Suprapubic skin (tissue), 4 donors: ENCODE measurements around the gene ZNF8. TPM values are rescaled to one million over a fixed set of nuclear protein-coding genes. Genes with fewer than 3 reads are reported as not detected.
A peak's percentile ranks its signal among the peaks of the same experiment; 100 is the strongest.

Source experiments
- DNase-seq, 2 donors: peaks; one replicate each; pipeline ENCODE4 v3.0.0-alpha.2; 2019; ENCODE audit warnings: low spot score in 2 of 2
- H3K27ac ChIP-seq: fragments of 200-600 bp; sonication (generic); one replicate; pipeline ENCODE4 v1.5.1; 2019
- H3K27me3 ChIP-seq: fragments of 200-600 bp; sonication (generic); one replicate; pipeline ENCODE4 v1.5.1; 2019
- H3K36me3 ChIP-seq: fragments of 200-600 bp; sonication (generic); one replicate; pipeline ENCODE4 v1.5.1; 2019
- H3K4me1 ChIP-seq: fragments of 200-600 bp; sonication (generic); one replicate; pipeline ENCODE4 v1.5.1; 2019
- H3K4me3 ChIP-seq: fragments of 200-600 bp; sonication (generic); one replicate; pipeline ENCODE4 v1.5.1; 2019; ENCODE audit warnings: mild to moderate bottlenecking
- H3K9me3 ChIP-seq: fragments of 200-600 bp; sonication (generic); one replicate; pipeline ENCODE4 v1.5.1; 2019
- EP300 ChIP-seq: sonication (generic); formaldehyde crosslinking; IDR thresholded peaks from one replicate; pipeline ENCODE4 v1.6.1; 2017; ENCODE audit warnings: antibody characterized with exemption
- POLR2A ChIP-seq, 2 donors: fragments of 450-650 bp; IDR thresholded peaks; one replicate each; pipeline ENCODE4 v1.6.1; 2017; ENCODE audit warnings: antibody characterized with exemption in 2 of 2, mild to moderate bottlenecking in 2 of 2, moderate library complexity in 2 of 2
- POLR2AphosphoS5 ChIP-seq, 3 donors: sonication (generic); formaldehyde crosslinking; IDR thresholded peaks; one replicate each; pipeline ENCODE4 v1.6.1; 2017; ENCODE audit warnings: antibody characterized with exemption in 3 of 3
- WGBS: methylation state at CpG from one replicate; pipeline ENCODE4 v1.1.5; 2018; 5-methylcytosine and 5-hydroxymethylcytosine counted together
- total RNA-seq, 4 donors: library from RNA; depleted of rRNA; stranded (reverse); fragments of >200 nt; gene quantifications; one replicate each; pipeline ENCODE4 v1.1.0, GENCODE V29; 2016
- TF ChIP-seq, protein P1 (sequence below), 2 donors: fragments of 200-600 bp in 1 of 2; fragments of 450-650 bp in 1 of 2; sonication (generic) in 1 of 2; IDR thresholded peaks; one replicate each; pipeline ENCODE4 v1.5.1; 2016 to 2019; ENCODE audit warnings: antibody characterized with exemption in 2 of 2, mild to moderate bottlenecking in 1 of 2, moderate library complexity in 1 of 2

Gene ZNF8
- total RNA-seq, 4 donors from 2014 or later = 8.3 to 15.6 (median 8.7) TPM

DNA sequence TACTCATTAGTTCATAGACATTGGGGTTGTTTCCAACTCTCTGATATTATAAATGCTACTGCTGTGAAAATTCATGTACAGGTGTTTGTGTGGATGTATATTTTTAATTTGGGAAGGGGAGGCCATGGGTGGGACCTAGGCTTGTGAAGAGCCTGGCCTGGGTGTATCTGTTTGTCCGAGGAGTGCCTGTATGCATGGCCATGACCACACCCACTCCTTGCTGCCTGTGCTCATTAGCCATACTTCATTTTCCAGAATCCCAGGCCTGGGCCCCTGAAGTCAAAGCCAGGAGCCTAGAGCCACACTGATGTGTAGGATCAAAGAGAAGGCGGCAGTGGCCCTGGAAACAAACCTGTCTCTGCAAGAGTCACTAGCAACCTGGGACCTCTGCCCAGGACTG is 36.8 kb downstream of the ZNF8 start:
- H3K36me3 ChIP-seq = peaks cover 50% of the 10 kb centered on the region
- no peak for DNase-seq

DNA sequence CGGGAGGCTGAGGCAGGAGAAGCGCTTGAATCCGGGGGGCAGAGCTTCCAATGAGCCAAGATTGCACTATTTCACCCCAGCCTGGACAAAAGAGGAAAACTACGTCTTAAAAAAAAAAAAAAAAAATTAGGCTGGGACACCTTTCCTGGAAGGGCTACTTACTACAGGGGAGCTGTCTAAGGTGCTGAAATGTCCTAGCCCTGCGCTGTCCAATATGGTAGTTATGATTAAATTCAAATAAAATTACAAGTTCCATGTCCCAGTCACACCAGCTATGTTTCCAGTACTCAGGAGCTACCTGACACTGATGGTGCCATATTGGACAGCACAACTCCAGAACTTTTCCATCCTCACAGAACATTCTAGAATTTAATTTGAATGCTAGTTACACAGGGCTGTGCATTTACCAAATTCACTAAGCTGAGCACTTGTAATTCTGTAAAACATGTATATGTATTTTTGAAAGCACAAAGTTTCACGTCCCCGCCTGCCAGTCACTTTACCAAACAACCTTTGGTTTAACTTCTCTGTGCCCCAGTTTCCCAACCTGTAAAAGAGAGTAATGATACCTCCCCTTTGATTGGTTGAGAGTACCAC is 38.8 kb downstream of the ZNF8 start:
- Histone ChIP-seq H3K27me3 (no peaks in the 10 kb centered on the region), H3K4me3 (no peak overlapping the region), H3K27ac (no peak overlapping the region), H3K9me3 (no peaks in the 10 kb centered on the region), H3K36me3 (peaks cover 37% of the 10 kb centered on the region), H3K4me1 (peaks cover 17% of the 10 kb centered on the region)
- TF ChIP-seq POLR2A (IDR thresholded peaks at IDR 0.05) = no peak
- no peak for TF ChIP-seq EP300
- TF ChIP-seq, protein P1, sequence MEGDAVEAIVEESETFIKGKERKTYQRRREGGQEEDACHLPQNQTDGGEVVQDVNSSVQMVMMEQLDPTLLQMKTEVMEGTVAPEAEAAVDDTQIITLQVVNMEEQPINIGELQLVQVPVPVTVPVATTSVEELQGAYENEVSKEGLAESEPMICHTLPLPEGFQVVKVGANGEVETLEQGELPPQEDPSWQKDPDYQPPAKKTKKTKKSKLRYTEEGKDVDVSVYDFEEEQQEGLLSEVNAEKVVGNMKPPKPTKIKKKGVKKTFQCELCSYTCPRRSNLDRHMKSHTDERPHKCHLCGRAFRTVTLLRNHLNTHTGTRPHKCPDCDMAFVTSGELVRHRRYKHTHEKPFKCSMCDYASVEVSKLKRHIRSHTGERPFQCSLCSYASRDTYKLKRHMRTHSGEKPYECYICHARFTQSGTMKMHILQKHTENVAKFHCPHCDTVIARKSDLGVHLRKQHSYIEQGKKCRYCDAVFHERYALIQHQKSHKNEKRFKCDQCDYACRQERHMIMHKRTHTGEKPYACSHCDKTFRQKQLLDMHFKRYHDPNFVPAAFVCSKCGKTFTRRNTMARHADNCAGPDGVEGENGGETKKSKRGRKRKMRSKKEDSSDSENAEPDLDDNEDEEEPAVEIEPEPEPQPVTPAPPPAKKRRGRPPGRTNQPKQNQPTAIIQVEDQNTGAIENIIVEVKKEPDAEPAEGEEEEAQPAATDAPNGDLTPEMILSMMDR (IDR thresholded peaks at IDR 0.05) = no peak
- no peak for TF ChIP-seq POLR2AphosphoS5 (IDR thresholded peaks at IDR 0.05)
- DNase-seq = no peak
- WGBS = 69% methylated on average over 7 of the region's 7 CpGs

More for the DNA sequence above, 36.8 kb downstream of the ZNF8 start:
- TF ChIP-seq POLR2AphosphoS5 (IDR thresholded peaks at IDR 0.05) (no peak), POLR2A (IDR thresholded peaks at IDR 0.05) (no peak), EP300 (no peak)
- no peaks in the 10 kb centered on the region for H3K9me3 ChIP-seq
- H3K27me3 ChIP-seq = no peaks in the 10 kb centered on the region
- 100% methylated on average over 2 of the region's 2 CpGs for WGBS
- no peak overlapping the region for H3K4me3 ChIP-seq
- no peak overlapping the region for H3K27ac ChIP-seq
- peaks cover 21% of the 10 kb centered on the region for H3K4me1 ChIP-seq

DNA sequence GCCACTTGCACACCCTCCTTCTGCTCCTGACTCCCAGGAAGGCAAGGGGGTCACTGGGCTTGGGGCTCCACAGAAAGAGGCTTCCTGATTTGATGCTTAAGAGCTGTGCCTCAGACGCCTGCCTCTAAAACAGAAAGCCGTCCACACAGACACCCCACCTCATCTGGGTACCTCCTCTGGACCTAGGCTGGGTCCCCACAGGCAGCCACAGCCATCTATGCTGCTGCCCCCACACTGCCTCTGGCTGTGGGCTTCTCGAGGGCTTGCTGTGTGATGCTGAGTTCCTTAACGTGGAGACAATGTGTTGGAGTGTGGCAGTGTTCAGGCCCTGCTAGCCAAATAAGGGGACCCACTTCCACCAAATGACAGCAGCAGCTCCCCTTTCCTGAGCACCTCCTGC is 39.5 kb downstream of the ZNF8 start:
- Histone ChIP-seq H3K4me1 (peaks cover 17% of the 10 kb centered on the region), H3K36me3 (peaks cover 30% of the 10 kb centered on the region), H3K4me3 (no peak overlapping the region), H3K9me3 (no peaks in the 10 kb centered on the region), H3K27me3 (no peaks in the 10 kb centered on the region), H3K27ac (no peak overlapping the region)
- 57% methylated on average over 1 of the region's 4 CpGs for WGBS
- no peak for DNase-seq
- no peak for TF ChIP-seq EP300
- TF ChIP-seq POLR2A (IDR thresholded peaks at IDR 0.05) = no peak
- TF ChIP-seq POLR2AphosphoS5 (IDR thresholded peaks at IDR 0.05) = no peak
- TF ChIP-seq, protein P1 (IDR thresholded peaks at IDR 0.05) = no peak

DNA sequence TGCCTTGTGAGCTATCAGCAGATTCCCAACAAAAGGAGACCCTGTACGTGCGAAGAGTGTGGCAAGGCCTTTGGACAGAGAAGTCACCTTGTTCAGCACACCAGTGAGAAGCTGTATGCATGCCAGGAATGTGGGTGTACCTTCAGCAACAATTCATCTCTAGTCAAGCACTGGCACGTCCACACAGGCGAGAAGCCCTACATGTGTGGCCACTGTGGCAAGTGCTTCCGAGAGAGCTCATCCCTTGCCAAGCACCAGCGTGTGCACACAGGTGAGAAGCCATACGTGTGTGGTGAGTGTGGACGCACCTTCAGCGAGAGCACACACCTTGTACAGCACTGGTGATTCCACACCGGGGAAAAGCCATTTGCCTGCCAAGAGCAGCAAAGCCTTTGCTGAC is 40.5 kb downstream of the ZNF8 start:
- no peak for DNase-seq
- Histone ChIP-seq H3K36me3 (peaks cover 20% of the 10 kb centered on the region), H3K27me3 (no peaks in the 10 kb centered on the region), H3K27ac (peak overlapping the region; percentile 11), H3K4me3 (no peak overlapping the region), H3K4me1 (peaks cover 17% of the 10 kb centered on the region), H3K9me3 (no peaks in the 10 kb centered on the region)
- WGBS = 54% methylated on average over 10 of the region's 10 CpGs
- TF ChIP-seq, protein P1 (IDR thresholded peaks at IDR 0.05) = no peak
- TF ChIP-seq EP300 (no peak), POLR2AphosphoS5 (IDR thresholded peaks at IDR 0.05) (no peak), POLR2A (IDR thresholded peaks at IDR 0.05) (no peak)

DNA sequence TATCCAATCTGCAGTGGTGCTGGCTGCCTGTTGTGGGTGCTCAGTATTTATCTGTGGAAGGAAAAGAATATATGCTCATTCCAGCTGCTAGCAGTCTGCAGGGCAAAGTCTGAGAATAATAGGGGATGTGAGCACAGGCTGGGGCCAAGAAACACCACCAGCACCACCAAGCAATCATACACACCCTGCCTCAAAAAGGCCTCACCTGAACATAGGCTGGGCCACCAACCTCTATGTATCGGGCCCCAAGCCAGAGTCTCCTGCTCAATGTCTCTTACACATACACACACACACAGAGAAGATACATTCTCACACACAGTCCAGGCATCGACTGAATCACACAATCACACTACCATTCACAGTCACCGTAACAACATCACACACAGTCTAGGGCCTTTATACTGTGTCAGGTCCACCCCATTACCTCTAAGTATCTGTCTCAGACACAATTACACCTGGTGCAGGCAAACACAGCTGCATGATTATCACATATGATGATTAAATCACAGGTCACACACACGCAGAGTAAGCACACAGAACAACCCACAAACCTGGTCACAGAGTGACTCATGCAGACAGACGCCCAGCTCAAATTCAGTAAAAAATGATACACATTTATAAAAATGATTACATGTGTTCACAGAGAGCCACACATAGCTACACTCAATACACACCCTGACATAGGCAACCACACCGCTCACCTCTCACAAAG is 46.7 kb downstream of the ZNF8 start:
- WGBS = 81% methylated on average over 6 of the region's 6 CpGs
- TF ChIP-seq POLR2AphosphoS5 (IDR thresholded peaks at IDR 0.05) (no peak), POLR2A (IDR thresholded peaks at IDR 0.05) (no peak), EP300 (no peak)
- TF ChIP-seq, protein P1 (IDR thresholded peaks at IDR 0.05) = no peak
- H3K27ac ChIP-seq = no peak overlapping the region
- no peaks in the 10 kb centered on the region for H3K36me3 ChIP-seq
- no peaks in the 10 kb centered on the region for H3K9me3 ChIP-seq
- peaks cover 27% of the 10 kb centered on the region for H3K4me1 ChIP-seq
- H3K4me3 ChIP-seq = peak overlapping the region; percentile 89
- no peak for DNase-seq
- H3K27me3 ChIP-seq = no peaks in the 10 kb centered on the region
